Measurements from ENCODE around the gene LCNL1.

- no peak for TF ChIP-seq CTCF (IDR thresholded peaks at IDR 0.05; ENCODE audit: poor library complexity)
- TF ChIP-seq EZH2 (IDR thresholded peaks at IDR 0.05; ENCODE audit: borderline replicate concordance) = no peak
- no peak for TF ChIP-seq EZH2phosphoT487 (IDR thresholded peaks at IDR 0.05; ENCODE audit: low read depth, severe bottlenecking, unreplicated experiment)
These were observed 21.3 kb upstream of the LCNL1 start for GRCh38 chr9:136961279-136962065.

Measured in hepatocyte (in vitro differentiated cells).